Upper lobe of right lung (tissue), 1 donor: ENCODE measurements around the gene SFXN3. TPM values are rescaled to one million over a fixed set of nuclear protein-coding genes. Genes with fewer than 3 reads are reported as not detected.

ENCODE experiments used
- ATAC-seq: fragments of 200-7000 bp; cut with Tn5 transposase; one replicate; pipeline ENCODE4 v1.9.1; 2020; ENCODE audit warnings: mild to moderate bottlenecking, moderate library complexity
- DNase-seq: peaks from one replicate; pipeline ENCODE4 v3.0.0-alpha.2; 2020
- H3K27ac ChIP-seq: fragments of 200-600 bp; one replicate; pipeline ENCODE4 v1.8.0; 2022
- H3K27me3 ChIP-seq: fragments of 200-600 bp; one replicate; pipeline ENCODE4 v1.8.0; 2022; ENCODE audit warnings: mild to moderate bottlenecking
- H3K36me3 ChIP-seq: fragments of 200-600 bp; one replicate; pipeline ENCODE4 v1.8.0; 2022
- H3K4me1 ChIP-seq: fragments of 200-600 bp; one replicate; pipeline ENCODE4 v1.8.0; 2022
- H3K4me3 ChIP-seq: fragments of 200-600 bp; one replicate; pipeline ENCODE4 v1.8.0; 2022; ENCODE audit warnings: mild to moderate bottlenecking
- H3K9me3 ChIP-seq: fragments of 200-600 bp; one replicate; pipeline ENCODE4 v1.8.0; 2022
- CTCF ChIP-seq: fragments of 200-600 bp; IDR thresholded peaks from one replicate; pipeline ENCODE4 v1.8.0; 2022; ENCODE audit warnings: antibody characterized with exemption
- intact Hi-C: fragments of 100-400 bp; cut with DNase I; formaldehyde crosslinking; loops from one replicate; pipeline ENCODE4 v1.11.0; 2022
- total RNA-seq: library from RNA; stranded (reverse); fragmentation: NEBNext Ultra II Directional; extraction: Animal tissue kit (Norgen Biotek cat#: 25700); gene quantifications from one replicate; pipeline ENCODE4 v1.2.1, GENCODE V29; 2021
- donor health status: DM: no; HTN: yes; CAD: no; lungs with severe emphysema.

SFXN3 gene
- total RNA-seq, 1 donor from 2014 or later = 49.2 TPM

GRCh38 chr10:101046332-101047238, 15.6 kb downstream of the SFXN3 start:
- H3K4me3 ChIP-seq = no peak overlapping the region
- intact Hi-C loops = no loop called here
- H3K9me3 ChIP-seq = no peaks in the 10 kb centered on the region
- H3K36me3 ChIP-seq = no peaks in the 10 kb centered on the region
- H3K27ac ChIP-seq = no peak overlapping the region
- no peak for TF ChIP-seq CTCF
- DNase-seq (no peak), ATAC-seq (no peak)
- H3K4me1 ChIP-seq = peaks cover 26% of the 10 kb centered on the region
- peaks cover 51% of the 10 kb centered on the region for H3K27me3 ChIP-seq

- no peaks in the 10 kb centered on the region for H3K36me3 ChIP-seq
- no peaks in the 10 kb centered on the region for H3K9me3 ChIP-seq
- peaks cover 22% of the 10 kb centered on the region for H3K4me1 ChIP-seq
- ATAC-seq (no peak), DNase-seq (no peak)
- intact Hi-C loops = no loop called here
- H3K27me3 ChIP-seq = peaks cover 51% of the 10 kb centered on the region
- no peak overlapping the region for H3K4me3 ChIP-seq
- TF ChIP-seq CTCF = no peak
- no peak overlapping the region for H3K27ac ChIP-seq
Measured at GRCh38 chr10:101047268-101047667, 16.2 kb downstream of the SFXN3 start.

GRCh38 chr10:101047961-101048892, 17.2 kb downstream of the SFXN3 start:
- Histone ChIP-seq H3K4me1 (peaks cover 15% of the 10 kb centered on the region), H3K27me3 (peaks cover 51% of the 10 kb centered on the region), H3K9me3 (no peaks in the 10 kb centered on the region), H3K27ac (no peak overlapping the region), H3K4me3 (no peak overlapping the region), H3K36me3 (no peaks in the 10 kb centered on the region)
- no peak for TF ChIP-seq CTCF
- no peak for ATAC-seq
- DNase-seq = no peak
- intact Hi-C loops = no loop called here

- peak; percentile 90 for ATAC-seq
- H3K27ac ChIP-seq = no peak overlapping the region
- peaks cover 9% of the 10 kb centered on the region for H3K4me1 ChIP-seq
- H3K4me3 ChIP-seq = no peak overlapping the region
- TF ChIP-seq CTCF = peak; percentile 77
- intact Hi-C loops = no loop called here
- H3K27me3 ChIP-seq = peaks cover 51% of the 10 kb centered on the region
- no peaks in the 10 kb centered on the region for H3K9me3 ChIP-seq
- peak; percentile 86 for DNase-seq
- no peaks in the 10 kb centered on the region for H3K36me3 ChIP-seq
Measured at GRCh38 chr10:101050208-101051069, 19.4 kb downstream of the SFXN3 start.

DNA sequence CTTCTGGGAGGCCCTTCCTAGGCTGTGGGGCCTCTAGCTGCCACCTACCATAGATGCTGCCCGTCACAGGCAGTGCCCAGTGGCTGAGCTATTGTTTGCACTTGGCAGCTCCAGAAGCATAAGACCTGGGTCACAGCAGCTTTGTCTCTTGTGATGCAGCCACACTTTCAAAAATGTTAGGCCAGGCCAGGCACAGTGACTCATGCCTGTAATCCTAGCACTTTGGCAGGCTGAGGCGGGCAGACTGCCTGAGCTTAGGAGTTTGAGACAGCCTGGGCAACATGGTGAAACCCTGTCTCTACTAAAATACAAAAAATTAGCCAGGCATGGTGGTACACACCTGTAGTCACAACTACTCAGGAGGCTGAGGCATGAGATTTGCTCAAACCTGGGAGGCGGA, 21.3 kb downstream of the SFXN3 start:
- Histone ChIP-seq H3K36me3 (no peaks in the 10 kb centered on the region), H3K27ac (no peak overlapping the region), H3K4me3 (no peak overlapping the region), H3K4me1 (peaks cover 9% of the 10 kb centered on the region), H3K9me3 (no peaks in the 10 kb centered on the region), H3K27me3 (peaks cover 41% of the 10 kb centered on the region)
- intact Hi-C loops = no loop called here
- DNase-seq = peak; percentile 27
- no peak for TF ChIP-seq CTCF
- no peak for ATAC-seq
